Calu3 (cell line): ENCODE measurements around the gene ABCB8. TPM values are rescaled to one million over a fixed set of nuclear protein-coding genes. Genes with fewer than 3 reads are reported as not detected.

Experiments
- BruUV-seq: library from RNA; stranded (reverse); fragments of 400-500 nt; replicated peaks from 2 replicates; lab custom pipeline; 2021; lab: Mats Ljungman, UMichigan
- CTCF ChIA-PET: fragments of 300-600 bp; sonication (Branson Sonifier 250); formaldehyde crosslinking; loops from one replicate; lab custom pipeline; 2022; ENCODE audit warnings: antibody characterized with exemption; lab: Charles Lee
- DNase-seq: peaks from one replicate; pipeline ENCODE4 v3.0.0; 2022
- H3K27ac Mint-ChIP-seq: one replicate; pipeline ENCODE4 v1.8.0; 2022; ENCODE audit warnings: mixed read lengths; ENCODE audit not compliant: unreplicated experiment
- H3K27me3 Mint-ChIP-seq: one replicate; pipeline ENCODE4 v1.8.0; 2022; ENCODE audit warnings: mixed read lengths; ENCODE audit not compliant: unreplicated experiment
- H3K36me3 Mint-ChIP-seq: one replicate; pipeline ENCODE4 v1.8.0; 2022; ENCODE audit warnings: mild to moderate bottlenecking, moderate library complexity, mixed read lengths; ENCODE audit not compliant: insufficient read depth, unreplicated experiment
- H3K4me1 Mint-ChIP-seq: one replicate; pipeline ENCODE4 v1.8.0; 2022; ENCODE audit warnings: mild to moderate bottlenecking, low read depth, mixed read lengths; ENCODE audit not compliant: unreplicated experiment
- H3K4me3 Mint-ChIP-seq: one replicate; pipeline ENCODE4 v1.8.0; 2022; ENCODE audit warnings: mild to moderate bottlenecking, low read depth, moderate library complexity, mixed read lengths; ENCODE audit not compliant: unreplicated experiment
- H3K9me3 Mint-ChIP-seq: one replicate; pipeline ENCODE4 v1.8.0; 2022; ENCODE audit warnings: low read depth, mixed read lengths; ENCODE audit not compliant: unreplicated experiment
- intact Hi-C: fragments of 100-400 bp; cut with micrococcal nuclease; formaldehyde crosslinking; loops from one replicate; pipeline ENCODE4 v1.10.0; 2022; ENCODE audit not compliant: unreplicated experiment
- total RNA-seq: library from RNA; stranded (reverse); gene quantifications from 2 replicates; pipeline ENCODE4 v1.2.3, GENCODE V29; 2022
- TF ChIP-seq, protein P1 (sequence below): fragments of 200-600 bp; IDR thresholded peaks from one replicate; pipeline ENCODE4 v1.8.0; 2022; ENCODE audit warnings: antibody characterized with exemption; ENCODE audit not compliant: unreplicated experiment

ABCB8 gene
- total RNA-seq, 1 experiment from 2014 or later, result 40.2 TPM

DNA sequence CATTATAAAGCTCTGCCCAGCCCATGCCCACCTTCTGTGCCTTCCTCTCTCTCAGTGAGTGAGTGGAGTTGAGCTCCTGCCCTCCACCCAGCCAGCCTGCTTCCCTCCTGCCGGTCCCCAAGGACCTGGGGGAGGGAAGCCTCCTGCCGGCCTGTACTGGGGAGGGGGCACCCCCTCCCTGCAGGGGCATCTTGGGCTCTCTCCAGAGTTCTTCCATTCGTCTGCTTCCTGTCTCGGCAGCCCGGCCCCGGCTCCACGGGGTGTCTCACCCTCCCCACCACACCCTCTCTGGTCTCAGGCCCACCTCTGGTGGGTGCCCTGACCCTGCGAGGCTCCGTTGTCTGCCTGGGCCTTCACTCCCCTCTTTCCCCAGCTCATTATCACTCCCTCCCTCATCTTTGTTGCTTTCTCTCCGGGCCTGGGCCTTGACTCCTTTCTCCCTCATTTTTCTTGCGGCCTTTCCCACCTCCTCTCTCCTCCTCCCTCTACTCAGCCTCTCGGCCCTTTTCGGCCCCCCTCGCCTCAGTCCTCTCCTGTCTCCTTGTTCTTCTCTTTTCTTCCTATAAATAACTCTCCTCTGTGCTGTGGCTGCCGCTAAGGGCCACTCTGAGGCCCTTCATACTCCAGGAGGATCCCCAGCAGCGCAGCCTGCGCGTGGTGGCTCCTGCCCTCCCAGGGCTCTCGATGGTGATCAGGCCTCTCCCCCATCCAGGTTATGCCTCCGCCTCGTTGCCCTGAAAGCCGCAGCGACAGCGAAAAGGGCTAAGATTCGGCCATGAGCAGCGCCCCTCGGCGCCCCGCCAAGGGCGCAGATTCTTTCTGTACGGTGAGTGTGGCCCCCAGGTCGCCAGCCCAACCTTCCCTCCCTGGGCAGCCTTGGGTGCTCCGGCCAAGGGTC lies 33.2 kb downstream of the ABCB8 start:
- Mint-ChIP-seq H3K27ac (no peak overlapping the region), H3K9me3 (no peaks in the 10 kb centered on the region)

DNA sequence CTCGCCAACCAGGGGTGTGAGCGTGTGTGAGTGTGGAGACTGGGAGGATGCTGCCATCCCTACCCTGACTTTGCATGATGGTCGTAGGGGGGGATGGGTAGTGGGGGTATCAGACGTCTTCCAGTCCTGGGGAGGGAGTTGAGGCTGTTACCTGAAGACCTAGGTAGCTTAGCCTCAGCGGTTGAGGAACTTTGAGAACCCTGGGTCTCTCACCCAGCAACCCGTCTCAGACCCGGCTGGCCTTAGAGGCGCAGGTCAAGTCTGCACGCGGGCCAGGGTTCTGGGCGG lies 33.8 kb downstream of the ABCB8 start:
- BruUV-seq, result no TSS peak
- H3K9me3 Mint-ChIP-seq, result no peaks in the 10 kb centered on the region
- H3K27ac Mint-ChIP-seq, result no peak overlapping the region
- intact Hi-C loops, result no loop called here
- H3K36me3 Mint-ChIP-seq, result peaks cover 82% of the 10 kb centered on the region
- CTCF ChIA-PET, result interaction anchor here (1.7 kb wide), 1 partner anchor 34 kb away, joined by 5 read pairs; the partner anchor contains the start of gene ABCB8
- TF ChIP-seq, protein P1, sequence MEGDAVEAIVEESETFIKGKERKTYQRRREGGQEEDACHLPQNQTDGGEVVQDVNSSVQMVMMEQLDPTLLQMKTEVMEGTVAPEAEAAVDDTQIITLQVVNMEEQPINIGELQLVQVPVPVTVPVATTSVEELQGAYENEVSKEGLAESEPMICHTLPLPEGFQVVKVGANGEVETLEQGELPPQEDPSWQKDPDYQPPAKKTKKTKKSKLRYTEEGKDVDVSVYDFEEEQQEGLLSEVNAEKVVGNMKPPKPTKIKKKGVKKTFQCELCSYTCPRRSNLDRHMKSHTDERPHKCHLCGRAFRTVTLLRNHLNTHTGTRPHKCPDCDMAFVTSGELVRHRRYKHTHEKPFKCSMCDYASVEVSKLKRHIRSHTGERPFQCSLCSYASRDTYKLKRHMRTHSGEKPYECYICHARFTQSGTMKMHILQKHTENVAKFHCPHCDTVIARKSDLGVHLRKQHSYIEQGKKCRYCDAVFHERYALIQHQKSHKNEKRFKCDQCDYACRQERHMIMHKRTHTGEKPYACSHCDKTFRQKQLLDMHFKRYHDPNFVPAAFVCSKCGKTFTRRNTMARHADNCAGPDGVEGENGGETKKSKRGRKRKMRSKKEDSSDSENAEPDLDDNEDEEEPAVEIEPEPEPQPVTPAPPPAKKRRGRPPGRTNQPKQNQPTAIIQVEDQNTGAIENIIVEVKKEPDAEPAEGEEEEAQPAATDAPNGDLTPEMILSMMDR, result no peak
- no peak for DNase-seq
- peaks cover 29% of the 10 kb centered on the region for H3K4me1 Mint-ChIP-seq
- peak overlapping the region; percentile 94 for H3K4me3 Mint-ChIP-seq
- H3K27me3 Mint-ChIP-seq, result no peaks in the 10 kb centered on the region

More for the DNA sequence above, 33.2 kb downstream of the ABCB8 start:
- TF ChIP-seq, protein P1, result no peak
- Mint-ChIP-seq H3K36me3 (peaks cover 82% of the 10 kb centered on the region), H3K4me1 (peaks cover 33% of the 10 kb centered on the region), H3K4me3 (peak overlapping the region; percentile 94), H3K27me3 (no peaks in the 10 kb centered on the region)
- CTCF ChIA-PET, result interaction anchor here (0.6 to 1.7 kb wide), 3 partner anchors 33 to 789 kb away, joined by 3 to 5 read pairs (median 3); partner anchors contain the start of gene ABCB8
- intact Hi-C loops, result no loop called here
- DNase-seq, result no peak
- BruUV-seq, result no TSS peak

DNA sequence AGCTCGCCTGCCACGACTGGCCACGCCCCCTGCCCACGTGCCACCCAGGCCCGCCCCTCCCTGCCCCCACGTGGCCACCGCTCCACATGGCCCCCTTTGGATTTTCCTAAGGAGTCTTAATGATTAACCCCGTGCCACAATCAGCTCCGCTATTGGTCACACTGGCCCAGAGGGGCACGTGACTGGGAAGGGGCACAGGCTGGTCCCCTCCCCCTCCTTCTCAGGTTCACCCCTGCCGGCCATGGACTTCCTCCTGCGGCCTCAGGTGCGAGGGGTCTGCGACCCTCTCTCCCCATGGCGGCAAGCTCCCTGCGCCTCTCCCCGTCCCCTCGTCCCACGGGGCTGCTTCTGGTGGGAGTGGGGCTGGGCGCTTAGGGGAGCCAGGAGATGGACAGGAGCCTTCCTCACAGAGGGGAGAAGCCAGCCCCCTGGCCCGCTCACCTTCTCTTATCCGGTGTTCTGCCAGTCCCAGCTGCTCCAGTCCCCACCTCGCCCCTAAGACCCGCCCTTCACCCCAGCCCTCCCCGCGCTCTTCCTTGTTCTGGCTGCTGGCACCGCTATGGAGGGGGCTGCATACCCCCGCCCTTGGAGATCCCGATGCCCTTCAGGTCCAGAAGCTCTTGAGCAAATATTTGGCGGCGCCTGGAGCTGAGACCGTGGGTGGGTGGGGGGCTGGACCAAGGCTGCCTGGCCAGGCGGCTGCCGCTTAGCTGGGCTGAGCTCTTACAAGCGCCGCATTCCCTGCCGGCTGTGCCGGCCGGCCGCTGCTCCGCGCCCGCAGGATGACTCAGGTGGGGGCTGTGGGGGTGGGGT lies 34.4 kb downstream of the ABCB8 start:
- TF ChIP-seq, protein P1, result no peak
- Mint-ChIP-seq H3K27me3 (no peaks in the 10 kb centered on the region), H3K36me3 (peaks cover 82% of the 10 kb centered on the region), H3K4me1 (peaks cover 24% of the 10 kb centered on the region), H3K4me3 (peak overlapping the region; percentile 94), H3K27ac (no peak overlapping the region), H3K9me3 (no peaks in the 10 kb centered on the region)
- no TSS peak for BruUV-seq
- peak; percentile 74 for DNase-seq
- CTCF ChIA-PET, result interaction anchor here (0.6 to 1.7 kb wide), 3 partner anchors 11 to 164 kb away, joined by 4 to 6 read pairs (median 5); partner anchors contain the start of genes ABCB8 and ABCF2
- intact Hi-C loops, result no loop called here

DNA sequence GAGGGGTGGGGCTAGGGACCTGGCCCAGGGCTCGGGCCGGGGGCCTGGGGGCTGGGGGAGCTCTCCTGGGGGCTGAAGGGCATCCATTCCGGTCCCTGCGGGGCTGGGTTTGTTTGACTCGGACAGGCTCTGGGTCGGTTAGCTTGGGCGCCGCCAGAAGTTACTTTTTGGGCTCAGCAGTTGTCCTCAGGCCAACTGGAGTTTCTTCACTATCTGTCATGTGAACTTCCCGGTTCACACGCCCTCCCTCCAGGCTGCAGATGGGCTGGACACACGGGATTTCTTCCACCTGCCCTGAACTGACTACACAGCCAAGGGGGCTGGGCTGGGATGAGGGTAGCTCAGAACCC lies 34.9 kb downstream of the ABCB8 start:
- CTCF ChIA-PET, result interaction anchor here (0.6 to 1.7 kb wide), 2 partner anchors 35 to 164 kb away, joined by 5 to 6 read pairs; partner anchors contain the start of genes ABCB8 and ABCF2
- Mint-ChIP-seq H3K4me1 (peaks cover 24% of the 10 kb centered on the region), H3K27me3 (no peaks in the 10 kb centered on the region), H3K9me3 (no peaks in the 10 kb centered on the region), H3K27ac (no peak overlapping the region), H3K4me3 (peak overlapping the region; percentile 94), H3K36me3 (peaks cover 82% of the 10 kb centered on the region)
- intact Hi-C loops, result no loop called here
- no TSS peak for BruUV-seq
- DNase-seq, result no peak
- TF ChIP-seq, protein P1, result no peak
